ENCODE data around the gene GLI1. TPM values are rescaled to one million over a fixed set of nuclear protein-coding genes. Genes with fewer than 3 reads are reported as not detected.
A peak's percentile ranks its signal among the peaks of the same experiment; 100 is the strongest.

GLI1 gene
- total and polyA plus RNA-seq, 10 donors = 0.46 to 3.6 (median 1.0) TPM

GRCh38 chr12:57518920-57519795 is 59.6 kb downstream of the GLI1 start:
- Histone ChIP-seq H3K27me3 (replicated peaks in 1 of 7) (no peaks in the 10 kb centered on the region), H3K4me1 (peaks cover 39 to 69% (median 60%) of the 10 kb centered on the region in 6 donors), H3K27ac (peak overlapping the region; percentile 98 to 100 (median 99)), H3K36me3 (peaks cover 3 to 51% (median 40%) of the 10 kb centered on the region in 6 donors), H3K4me3 (peak overlapping the region; percentile 51 to 90 (median 78)), H3K9me3 (no peaks in the 10 kb centered on the region)
- no peak for TF ChIP-seq POLR2AphosphoS5 (IDR thresholded peaks at IDR 0.05)
- 28 to 35% (median 30%) methylated on average over 7 of the region's 7 CpGs for WGBS, 5 donors
- DNase-seq = peak; percentile 80
- intact Hi-C loops (cut with DNase I; ENCODE audit: low total_unique reads) = no loop called here

GRCh38 chr12:57519796-57520052 is 60.1 kb downstream of the GLI1 start:
- WGBS, 5 donors = 0 to 1% (median 0%) methylated on average over 8 of the region's 8 CpGs
- peaks cover 45 to 75% (median 66%) of the 10 kb centered on the region in 6 donors for H3K4me1 ChIP-seq
- no peak for TF ChIP-seq POLR2A (IDR thresholded peaks at IDR 0.05)
- TF ChIP-seq CTCF (IDR thresholded peaks at IDR 0.05 in 8 of 11, conservative IDR thresholded peaks at IDR 0.05 in 3 of 11) = no peak
- TF ChIP-seq POLR2AphosphoS5 (IDR thresholded peaks at IDR 0.05) = no peak
- intact Hi-C loops (cut with DNase I; ENCODE audit: low total_unique reads) = no loop called here
- H3K27ac ChIP-seq = peak overlapping the region; percentile 98 to 100 (median 99)
- H3K27me3 ChIP-seq (replicated peaks in 1 of 7) = no peaks in the 10 kb centered on the region
- no peaks in the 10 kb centered on the region for H3K9me3 ChIP-seq
- H3K4me3 ChIP-seq = peak overlapping the region; percentile 51 to 90 (median 78)
- DNase-seq = no peak
- peaks cover 0 to 51% (median 40%) of the 10 kb centered on the region in 6 donors for H3K36me3 ChIP-seq

GRCh38 chr12:57520053-57520818 is 60.7 kb downstream of the GLI1 start, which contains the start of gene DDIT3:
TSS of gene DDIT3 (minus strand) at chr12:57520514. CDS start at chr12:57517406, 3,108 bp downstream.
- Histone ChIP-seq H3K27ac (peak within 1 kb of the TSS; percentile 98 to 100 (median 99)), H3K9me3 (no peaks in the 10 kb centered on the region), H3K36me3 (peaks cover 0 to 51% (median 40%) of the 10 kb centered on the region in 6 donors), H3K4me3 (peak within 1 kb of the TSS; percentile 51 to 90 (median 78)), H3K4me1 (peaks cover 47 to 79% (median 71%) of the 10 kb centered on the region in 6 donors), H3K27me3 (replicated peaks in 1 of 7) (no peaks in the 10 kb centered on the region)
- 0 to 1% (median 0%) methylated on average over 36 to 52 of the region's 52 CpGs for WGBS, 5 donors
- TF ChIP-seq POLR2AphosphoS5 (IDR thresholded peaks at IDR 0.05) (peak; percentile 97 to 100 (median 97)), CTCF (IDR thresholded peaks at IDR 0.05 in 8 of 11, conservative IDR thresholded peaks at IDR 0.05 in 3 of 11) (peak in 2 of 11 experiments; percentile 35 to 42), POLR2A (IDR thresholded peaks at IDR 0.05) (peak; percentile 98 to 99 (median 98))
- intact Hi-C loops (cut with DNase I; ENCODE audit: low total_unique reads) = no loop called here
- DNase-seq = peak; percentile 100

- peaks cover 47 to 87% (median 74%) of the 10 kb centered on the region in 6 donors for H3K4me1 ChIP-seq
- 57 to 67% (median 58%) methylated on average over 17 of the region's 17 CpGs for whole genome bisulfite sequencing, 5 donors
- intact Hi-C loops (cut with DNase I; ENCODE audit: low total_unique reads) = no loop called here
- H3K27ac ChIP-seq = peak overlapping the region; percentile 98 to 100 (median 99)
- no peaks in the 10 kb centered on the region for H3K27me3 ChIP-seq (replicated peaks in 1 of 7)
- H3K4me3 ChIP-seq = peak overlapping the region in 6 of 8 donors; percentile 60 to 89 (median 74)
- H3K36me3 ChIP-seq = peaks cover 0 to 51% (median 40%) of the 10 kb centered on the region in 6 donors
- TF ChIP-seq POLR2A (IDR thresholded peaks at IDR 0.05) (no peak), POLR2AphosphoS5 (IDR thresholded peaks at IDR 0.05) (no peak), CTCF (IDR thresholded peaks at IDR 0.05 in 8 of 11, conservative IDR thresholded peaks at IDR 0.05 in 3 of 11) (no peak)
- DNase-seq = peak; percentile 88
- no peaks in the 10 kb centered on the region for H3K9me3 ChIP-seq
Observed at GRCh38 chr12:57521525-57522010, 62.0 kb downstream of the GLI1 start.
